Esophagus squamous epithelium (tissue), 5 donors: ENCODE data around the gene SPON2. TPM values are rescaled to one million over a fixed set of nuclear protein-coding genes. Genes with fewer than 3 reads are reported as not detected.
A peak's percentile ranks its signal among the peaks of the same experiment; 100 is the strongest.

Experiments
- DNase-seq: peaks from one replicate; lab custom pipeline; 2025; lab: John Stamatoyannopoulos, UW
- H3K27ac ChIP-seq, 4 donors: fragments of 200-600 bp; sonication (generic); one replicate each; pipeline ENCODE4 v1.5.1; 2016 to 2019; ENCODE audit warnings: mild to moderate bottlenecking in 1 of 4
- H3K27me3 ChIP-seq, 4 donors: fragments of 200-600 bp; sonication (generic); 1 replicate in 3 of 4; 2 replicates in 1 of 4; pipeline versions ENCODE4 v1.5.1 to v1.6.0; 2017 to 2021; ENCODE audit warnings: antibody characterized with exemption in 1 of 4
- H3K36me3 ChIP-seq, 3 donors: fragments of 200-600 bp; sonication (generic); one replicate each; pipeline ENCODE4 v1.5.1; 2016 to 2019
- H3K4me1 ChIP-seq, 3 donors: fragments of 200-600 bp; sonication (generic); one replicate each; pipeline ENCODE4 v1.5.1; 2017 to 2019
- H3K4me3 ChIP-seq, 4 donors: fragments of 200-600 bp; sonication (generic); 1 replicate in 3 of 4; 2 replicates in 1 of 4; pipeline ENCODE4 v1.5.1; 2016 to 2019; ENCODE audit warnings: mild to moderate bottlenecking in 2 of 4, moderate library complexity in 1 of 4
- H3K9me3 ChIP-seq, 3 donors: fragments of 200-600 bp; sonication (generic); one replicate each; pipeline ENCODE4 v1.5.1; 2016 to 2019
- CTCF ChIP-seq, 6 experiments: fragments of 450-650 bp in 4 of 6; fragments of 200-600 bp in 2 of 6; sonication (generic) in 2 of 6; IDR thresholded peaks; one replicate each; pipeline ENCODE4 v1.5.1; 2016 to 2019; ENCODE audit warnings: antibody characterized with exemption in 6 of 6, mild to moderate bottlenecking in 4 of 6, moderate library complexity in 4 of 6
- POLR2A ChIP-seq, 4 donors: fragments of 450-650 bp; IDR thresholded peaks; one replicate each; pipeline ENCODE4 v1.6.1; 2017; ENCODE audit warnings: antibody characterized with exemption in 4 of 4, mild to moderate bottlenecking in 4 of 4, moderate library complexity in 3 of 4
- WGBS, 2 donors: methylation state at CpG; one replicate each; pipeline ENCODE4 v1.1.5; 2018; 5-methylcytosine and 5-hydroxymethylcytosine counted together
- intact Hi-C: fragments of 100-400 bp; cut with DNase I; formaldehyde crosslinking; loops from one replicate; pipeline ENCODE4 v1.15.0; 2022
- total RNA-seq, 4 donors: library from RNA; depleted of rRNA; stranded (reverse); fragments of >200 nt; gene quantifications; one replicate each; pipeline ENCODE4 v1.1.0, GENCODE V29; 2016
- donor health status: DM: yes; HTN: yes; CAD: no.

The SPON2 gene
- total RNA-seq, 4 donors from 2014 or later, result 14.5 to 53.4 (median 21.3) TPM

- Histone ChIP-seq H3K36me3 (no peaks in the 10 kb centered on the region), H3K27ac (no peak overlapping the region), H3K27me3 (peaks cover 0 to 12% (median 0%) of the 10 kb centered on the region in 4 donors), H3K4me3 (peak overlapping the region in 1 of 4 donors; percentile 19), H3K4me1 (peaks cover 0 to 4% (median 0%) of the 10 kb centered on the region in 3 donors), H3K9me3 (no peaks in the 10 kb centered on the region)
- intact Hi-C loops, result no loop called here
- DNase-seq, result no peak
- 53 to 67% methylated on average over 8 of the region's 8 CpGs for WGBS, 2 donors
- TF ChIP-seq CTCF (IDR thresholded peaks at IDR 0.05) (no peak), POLR2A (IDR thresholded peaks at IDR 0.05) (no peak)
These were observed 35.2 kb downstream of the SPON2 start for GRCh38 chr4:1137063-1137776.

- 27 to 59% methylated on average over 3 to 4 of the region's 4 CpGs for WGBS, 2 donors
- no peaks in the 10 kb centered on the region for H3K36me3 ChIP-seq
- peaks cover 0 to 10% (median 0%) of the 10 kb centered on the region in 4 donors for H3K27me3 ChIP-seq
- no peak for DNase-seq
- H3K4me1 ChIP-seq, result peaks cover 0 to 4% (median 0%) of the 10 kb centered on the region in 3 donors
- no peaks in the 10 kb centered on the region for H3K9me3 ChIP-seq
- intact Hi-C loops, result no loop called here
- TF ChIP-seq CTCF (IDR thresholded peaks at IDR 0.05) (no peak), POLR2A (IDR thresholded peaks at IDR 0.05) (no peak)
- H3K27ac ChIP-seq, result no peak overlapping the region
- no peak overlapping the region for H3K4me3 ChIP-seq
These were observed 36.3 kb downstream of the SPON2 start for GRCh38 chr4:1136048-1136447.

- no peak for DNase-seq
- Histone ChIP-seq H3K36me3 (no peaks in the 10 kb centered on the region), H3K27me3 (peaks cover 0 to 6% (median 0%) of the 10 kb centered on the region in 4 donors), H3K4me1 (peaks cover 0 to 13% (median 0%) of the 10 kb centered on the region in 3 donors), H3K27ac (no peak overlapping the region), H3K9me3 (no peaks in the 10 kb centered on the region), H3K4me3 (no peak overlapping the region)
- 55 to 58% methylated on average over 8 of the region's 8 CpGs for WGBS, 2 donors
- intact Hi-C loops, result loop anchor here (5.0 kb wide), 1 partner anchor 219 kb away; no protein-coding TSS in a partner anchor
- no peak for TF ChIP-seq POLR2A (IDR thresholded peaks at IDR 0.05)
- no peak for TF ChIP-seq CTCF (IDR thresholded peaks at IDR 0.05)
These were observed 39.4 kb downstream of the SPON2 start for GRCh38 chr4:1133033-1133432.

GRCh38 chr4:1130316-1131186, 41.8 kb downstream of the SPON2 start:
- TF ChIP-seq CTCF (IDR thresholded peaks at IDR 0.05), result peak; percentile 96 to 99 (median 98)
- TF ChIP-seq POLR2A (IDR thresholded peaks at IDR 0.05), result no peak
- peaks cover 0 to 9% (median 0%) of the 10 kb centered on the region in 4 donors for H3K27me3 ChIP-seq
- intact Hi-C loops, result loop anchor here (5.0 kb wide), 1 partner anchor 222 kb away; no protein-coding TSS in a partner anchor
- H3K4me1 ChIP-seq, result peaks cover 0 to 9% (median 0%) of the 10 kb centered on the region in 3 donors
- DNase-seq, result no peak
- H3K9me3 ChIP-seq, result no peaks in the 10 kb centered on the region
- no peaks in the 10 kb centered on the region for H3K36me3 ChIP-seq
- 16 to 19% methylated on average over 11 to 13 of the region's 13 CpGs for WGBS, 2 donors
- H3K4me3 ChIP-seq, result no peak overlapping the region
- no peak overlapping the region for H3K27ac ChIP-seq
